Measurements from ENCODE around the gene CILP.

CILP gene

DNA sequence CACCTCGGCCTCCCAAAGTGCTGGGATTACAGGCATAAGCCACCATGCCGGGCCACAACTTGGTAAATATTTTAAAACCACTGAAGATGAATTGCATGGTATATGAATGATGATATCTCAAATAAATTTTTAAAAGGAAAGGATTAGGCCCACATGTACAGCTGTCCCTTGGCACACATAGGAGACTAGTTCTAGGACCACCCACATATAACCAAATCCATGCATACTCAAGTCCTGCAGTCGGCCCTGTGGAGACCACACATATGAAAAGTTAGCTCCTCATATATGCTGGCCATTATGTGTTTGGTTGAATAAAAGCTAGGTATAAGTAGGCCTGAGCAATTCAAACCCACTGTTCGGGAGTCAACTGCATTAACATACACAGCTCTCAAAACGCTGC, 36.8 kb downstream of the CILP start:
- H3K27me3 ChIP-seq = no peaks in the 10 kb centered on the region
- H3K36me3 ChIP-seq = peaks cover 60 to 100% (median 71%) of the 10 kb centered on the region in 3 donors
- H3K9me3 ChIP-seq = no peaks in the 10 kb centered on the region
- peaks cover 0 to 5% (median 2%) of the 10 kb centered on the region in 4 donors for H3K4me1 ChIP-seq
- no peak overlapping the region for H3K4me3 ChIP-seq
- TF ChIP-seq CTCF (IDR thresholded peaks at IDR 0.05) = no peak
- no peak for DNase-seq
- intact Hi-C loops (cut with DNase I; ENCODE audit: low total_unique reads) = no loop called here
- no peak overlapping the region for H3K27ac ChIP-seq

DNA sequence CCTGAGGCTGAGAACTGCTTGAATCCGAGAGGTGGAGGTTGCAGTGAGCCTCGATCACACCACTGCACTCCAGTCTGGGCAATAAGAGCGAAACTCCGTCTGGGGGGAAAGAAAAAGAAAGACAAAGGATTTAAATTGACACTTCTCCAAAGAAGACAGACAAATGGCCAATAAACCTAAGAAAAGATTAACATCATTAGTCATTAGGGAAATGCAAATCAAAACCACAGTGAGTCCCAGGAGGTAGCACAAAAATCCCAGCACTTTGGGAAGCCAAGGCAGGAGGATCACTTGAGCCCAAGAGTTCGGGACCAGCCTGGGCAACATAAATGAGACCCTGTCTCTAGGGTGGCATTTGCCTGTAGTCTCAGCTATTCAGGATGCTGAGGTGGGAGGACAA, 38.7 kb downstream of the CILP start:
- no peak for TF ChIP-seq CTCF (IDR thresholded peaks at IDR 0.05)
- no peak for DNase-seq
- Histone ChIP-seq H3K27me3 (no peaks in the 10 kb centered on the region), H3K9me3 (no peaks in the 10 kb centered on the region), H3K27ac (no peak overlapping the region), H3K4me3 (no peak overlapping the region), H3K4me1 (peaks cover 0 to under 1% (median 0%) of the 10 kb centered on the region in 4 donors), H3K36me3 (peaks cover 42 to 95% (median 64%) of the 10 kb centered on the region in 3 donors)
- intact Hi-C loops (cut with DNase I; ENCODE audit: low total_unique reads) = no loop called here

DNA sequence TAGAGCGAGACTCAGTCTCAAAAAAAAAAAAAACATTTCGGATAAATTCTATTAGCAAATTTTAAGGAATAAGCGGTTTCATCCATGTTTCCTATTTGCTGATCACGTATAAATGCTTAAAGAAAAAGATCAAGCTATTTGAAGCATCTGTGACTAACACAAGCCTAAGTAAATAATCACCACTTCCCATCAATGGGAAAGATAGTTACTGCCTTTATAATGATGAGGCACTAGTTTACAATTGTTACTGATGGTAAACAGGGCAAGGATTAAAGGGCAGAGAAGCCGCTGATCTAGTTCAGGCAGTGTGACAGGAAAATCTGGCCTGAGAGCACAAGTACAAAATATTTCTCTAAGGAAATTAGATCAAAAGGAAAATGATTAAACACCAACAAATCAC, 39.8 kb downstream of the CILP start:
- TF ChIP-seq CTCF (IDR thresholded peaks at IDR 0.05) = no peak
- no peak overlapping the region for H3K4me3 ChIP-seq
- intact Hi-C loops (cut with DNase I; ENCODE audit: low total_unique reads) = no loop called here
- no peaks in the 10 kb centered on the region for H3K27me3 ChIP-seq
- peaks cover 34 to 87% (median 57%) of the 10 kb centered on the region in 3 donors for H3K36me3 ChIP-seq
- no peak for DNase-seq
- H3K9me3 ChIP-seq = no peaks in the 10 kb centered on the region
- no peak overlapping the region for H3K27ac ChIP-seq
- H3K4me1 ChIP-seq = no peaks in the 10 kb centered on the region

GRCh38 chr15:65165875-65166274, 45.4 kb downstream of the CILP start:
- no peaks in the 10 kb centered on the region for H3K4me1 ChIP-seq
- no peak for DNase-seq
- intact Hi-C loops (cut with DNase I; ENCODE audit: low total_unique reads) = no loop called here
- peaks cover 45 to 71% (median 46%) of the 10 kb centered on the region in 3 donors for H3K36me3 ChIP-seq
- no peak overlapping the region for H3K4me3 ChIP-seq
- no peaks in the 10 kb centered on the region for H3K9me3 ChIP-seq
- no peak overlapping the region for H3K27ac ChIP-seq
- no peaks in the 10 kb centered on the region for H3K27me3 ChIP-seq
- TF ChIP-seq CTCF (IDR thresholded peaks at IDR 0.05) = no peak

DNA sequence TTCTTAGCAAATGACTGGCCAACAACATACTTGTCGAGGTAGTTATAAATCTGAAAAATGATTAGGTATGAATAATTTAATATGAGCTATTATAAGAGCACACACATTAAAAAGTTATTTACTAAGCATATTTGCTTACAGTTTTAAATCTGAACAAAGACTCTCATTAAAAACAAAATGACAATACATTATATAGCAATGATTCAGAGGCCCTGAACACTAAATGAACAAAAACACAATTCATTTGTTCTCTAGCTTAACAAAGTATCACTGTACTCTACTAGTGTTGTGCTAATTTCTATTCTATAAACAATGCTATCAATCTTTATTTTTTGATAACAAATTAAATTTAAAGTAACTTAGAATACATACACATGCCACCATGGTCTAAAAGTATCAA, 47.1 kb downstream of the CILP start:
- Histone ChIP-seq H3K36me3 (peaks cover 32 to 56% (median 39%) of the 10 kb centered on the region in 3 donors), H3K27ac (no peak overlapping the region), H3K9me3 (no peaks in the 10 kb centered on the region), H3K27me3 (no peaks in the 10 kb centered on the region), H3K4me1 (no peaks in the 10 kb centered on the region), H3K4me3 (no peak overlapping the region)
- TF ChIP-seq CTCF (IDR thresholded peaks at IDR 0.05) = no peak
- intact Hi-C loops (cut with DNase I; ENCODE audit: low total_unique reads) = no loop called here
- no peak for DNase-seq

- Histone ChIP-seq H3K36me3 (peaks cover 37 to 59% (median 45%) of the 10 kb centered on the region in 3 donors), H3K4me1 (no peaks in the 10 kb centered on the region), H3K4me3 (no peak overlapping the region), H3K27ac (no peak overlapping the region), H3K9me3 (no peaks in the 10 kb centered on the region), H3K27me3 (no peaks in the 10 kb centered on the region)
- intact Hi-C loops (cut with DNase I; ENCODE audit: low total_unique reads) = no loop called here
- TF ChIP-seq CTCF (IDR thresholded peaks at IDR 0.05) = no peak
- DNase-seq = no peak
These were observed 48.2 kb downstream of the CILP start for GRCh38 chr15:65163041-65163440.

All from tibial artery (tissue), 4 donors.